Iris pigment epithelial cell (primary cell): ENCODE results near the gene TBPL2.
"Not testable (repeated sequence)": the region's sequence is repeated elsewhere in the genome, so short reads cannot be mapped to it uniquely, and the experiment has no call there.

ENCODE experiments used
- DNase-seq: peaks from one replicate; pipeline ENCODE4 v3.0.0-alpha.2; 2011; ENCODE audit warnings: low read depth

Gene TBPL2

DNA sequence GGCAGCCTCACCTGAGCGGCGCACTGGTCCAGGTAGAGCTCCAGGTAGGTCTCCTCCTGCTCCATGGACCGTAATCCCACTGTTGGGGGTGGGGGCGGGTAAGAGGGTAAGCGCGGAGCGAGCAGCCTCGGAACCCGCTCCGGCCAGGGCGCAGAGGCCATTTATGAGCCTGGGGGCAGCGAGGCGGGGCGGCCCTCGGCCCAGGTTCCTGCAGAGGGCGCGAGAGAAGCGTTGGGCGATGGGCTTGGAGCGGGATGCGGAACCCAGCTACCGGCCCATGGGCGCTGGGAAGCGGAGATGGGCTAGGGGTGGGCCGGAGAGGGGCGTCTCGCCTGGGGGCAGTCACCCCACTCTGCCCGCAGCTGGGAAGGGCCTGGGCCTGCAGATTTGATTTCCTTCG is at the start of gene TBPL2:
TBPL2 (minus strand) TSS at position 232 of the 400 bp plus-strand sequence; CDS start at position 65, 167 bp downstream.
- no peak for DNase-seq

DNA sequence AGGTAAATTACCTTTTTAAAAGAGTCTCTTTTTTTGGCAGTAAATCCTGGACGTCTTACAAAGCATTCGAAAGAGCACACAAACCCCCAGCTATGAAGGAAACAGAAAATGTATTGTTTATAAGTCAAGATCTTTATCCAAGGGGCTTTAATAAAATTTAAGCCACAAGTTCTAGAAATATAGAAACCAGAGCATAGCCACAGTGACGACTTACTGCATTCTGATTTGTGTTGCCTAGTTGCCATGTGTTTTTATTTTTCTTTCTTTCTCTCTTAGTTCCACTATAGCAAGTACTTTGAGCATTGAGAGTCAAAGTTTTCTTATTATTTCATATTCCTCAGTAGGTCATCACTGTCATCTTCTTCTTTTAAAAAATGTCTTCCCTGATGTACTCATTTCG is 47.8 kb upstream of the TBPL2 start:
- DNase-seq: no peak

DNA sequence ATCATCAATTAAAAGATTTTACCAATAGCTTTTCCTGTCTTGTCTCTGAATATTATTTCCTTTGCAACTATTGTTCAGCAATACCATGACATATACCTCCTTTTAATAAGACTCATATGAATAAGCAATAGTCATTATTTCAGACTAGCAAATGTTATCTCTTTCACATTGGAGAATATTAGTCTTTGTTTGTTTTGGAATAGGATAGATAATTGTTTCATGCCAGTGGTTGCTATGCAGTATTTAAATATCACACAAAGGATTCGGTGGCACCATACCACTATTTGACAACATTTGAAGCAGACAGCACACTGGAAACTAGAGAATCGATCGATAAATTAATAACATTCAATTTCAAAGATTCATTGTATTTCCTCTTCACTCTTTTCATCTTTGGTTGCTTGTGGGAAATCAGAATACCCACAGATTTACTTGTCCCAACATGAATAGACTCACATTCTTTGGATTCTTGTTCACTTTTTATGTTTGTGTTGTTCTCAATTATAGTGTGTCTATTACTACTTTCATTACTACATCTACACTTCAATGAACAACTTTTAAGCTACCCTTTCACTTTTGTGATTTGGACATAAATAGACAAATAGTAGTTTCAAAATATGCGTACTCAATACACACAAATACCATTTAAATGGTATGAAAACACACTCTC is 42.7 kb upstream of the TBPL2 start:
- DNase-seq: no peak

DNA sequence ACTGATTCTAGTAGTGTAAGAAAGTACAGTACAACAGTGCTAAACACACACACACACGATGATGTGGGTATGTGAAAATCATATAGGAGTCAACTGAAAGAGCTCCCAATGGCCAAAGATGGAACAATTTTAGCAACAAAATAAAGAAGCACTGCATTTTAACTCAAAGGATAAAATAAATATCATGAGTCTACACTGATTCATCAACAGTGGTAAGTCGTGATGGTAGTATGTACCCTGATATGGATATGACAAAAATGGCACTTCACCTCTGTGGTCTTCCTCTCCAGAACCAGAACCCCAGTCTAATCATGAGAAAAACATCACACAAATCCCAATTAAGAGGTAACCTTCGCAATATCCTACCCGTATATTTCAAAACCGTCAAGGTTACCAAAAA is 41.4 kb upstream of the TBPL2 start:
- no peak for DNase-seq

DNA sequence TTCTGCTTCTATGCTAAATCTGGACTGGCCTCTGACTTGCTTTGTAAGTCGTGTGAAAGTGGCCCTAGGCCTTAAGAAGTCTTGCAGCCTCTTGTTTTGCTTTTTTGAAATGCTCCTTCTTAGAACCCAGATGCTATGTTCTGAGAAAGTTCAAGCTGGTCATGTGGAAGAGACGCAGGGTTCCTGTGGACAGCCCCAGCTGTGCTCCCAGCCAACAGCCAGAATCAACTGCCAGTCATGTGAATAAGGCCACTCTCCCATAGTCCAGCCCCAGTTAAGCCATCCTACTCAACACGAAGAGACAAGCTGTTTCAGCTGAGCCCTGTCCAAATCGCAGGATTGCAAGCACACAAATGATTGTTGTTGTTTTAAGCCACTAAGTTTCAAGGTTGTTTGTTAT is 37.3 kb upstream of the TBPL2 start:
- peak; percentile 22 for DNase-seq

DNA sequence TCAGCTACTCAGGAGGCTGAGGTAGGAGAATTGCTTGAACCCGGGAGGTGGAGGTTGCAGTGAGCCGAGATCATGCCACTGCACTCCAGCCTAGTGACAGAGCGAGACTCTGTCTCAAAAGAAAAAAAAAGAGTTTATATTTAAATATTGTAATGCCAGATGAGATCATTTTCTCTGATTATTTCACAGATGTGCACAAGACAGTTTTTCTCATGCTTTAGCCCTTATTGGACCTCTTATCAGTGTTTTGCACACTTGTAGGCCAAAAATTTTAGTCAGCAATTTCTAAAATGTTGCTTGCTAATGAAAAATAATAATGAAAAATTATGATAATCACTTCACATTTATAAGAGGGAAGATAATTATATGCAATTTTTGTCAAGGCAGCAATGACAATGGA is 36.0 kb upstream of the TBPL2 start:
- not testable (repeated sequence) for DNase-seq

DNA sequence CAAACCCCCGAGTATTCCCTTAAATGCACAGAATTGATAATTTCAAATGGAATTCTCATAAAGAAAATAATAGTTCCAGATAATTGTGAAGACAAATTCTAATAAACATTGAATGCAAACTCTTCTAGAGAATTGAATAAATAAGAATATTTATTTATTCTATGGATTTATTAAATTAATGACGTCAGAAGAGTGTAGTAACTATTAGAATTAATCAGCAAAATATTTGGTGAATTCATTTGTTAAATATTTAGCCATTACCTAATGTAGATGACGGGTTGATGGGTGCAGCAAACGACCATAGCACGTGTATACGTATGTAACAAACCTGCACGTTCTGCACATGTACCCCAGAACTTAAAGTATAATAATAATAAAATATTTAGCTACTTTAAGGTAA is 33.4 kb upstream of the TBPL2 start:
- DNase-seq: no peak

DNA sequence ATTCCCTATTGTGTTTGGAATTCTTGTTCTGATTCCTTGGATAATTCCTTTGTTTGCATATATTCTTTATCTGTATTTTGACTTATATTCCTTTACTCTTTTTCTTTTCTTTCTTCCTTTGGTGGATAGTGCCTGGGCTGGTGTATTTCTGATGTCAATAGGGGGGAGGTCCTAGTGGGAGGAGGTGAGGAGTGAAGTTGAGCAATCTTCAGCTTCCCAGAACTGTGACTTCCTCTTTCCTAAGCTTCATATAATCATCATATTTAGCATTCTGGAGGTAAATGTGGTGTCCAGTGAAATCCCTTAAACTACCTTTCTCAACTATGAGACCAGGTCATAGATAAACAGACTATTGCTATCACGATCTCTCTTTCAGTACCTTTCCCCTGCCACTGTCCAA is 29.6 kb upstream of the TBPL2 start:
- no peak for DNase-seq

DNA sequence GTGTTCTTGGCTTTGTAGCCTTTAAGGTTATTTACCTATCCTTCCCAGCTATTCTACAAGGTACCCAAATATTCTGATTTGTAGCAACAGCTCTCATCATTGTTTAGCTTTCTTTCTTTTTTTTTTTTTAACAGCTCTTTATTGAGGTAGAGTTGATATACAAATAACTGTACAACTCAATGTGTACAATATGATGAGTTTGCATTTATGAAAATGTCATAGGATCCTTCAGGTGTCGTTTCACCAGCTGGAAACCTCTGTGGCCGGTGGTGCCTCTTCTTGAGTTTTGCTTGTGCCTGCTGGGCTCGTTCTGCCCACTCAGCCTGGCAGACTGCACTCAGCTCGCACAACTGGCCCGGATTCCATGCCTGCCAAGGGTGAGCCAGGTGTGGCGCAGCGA is 26.9 kb upstream of the TBPL2 start:
- DNase-seq: no peak

DNA sequence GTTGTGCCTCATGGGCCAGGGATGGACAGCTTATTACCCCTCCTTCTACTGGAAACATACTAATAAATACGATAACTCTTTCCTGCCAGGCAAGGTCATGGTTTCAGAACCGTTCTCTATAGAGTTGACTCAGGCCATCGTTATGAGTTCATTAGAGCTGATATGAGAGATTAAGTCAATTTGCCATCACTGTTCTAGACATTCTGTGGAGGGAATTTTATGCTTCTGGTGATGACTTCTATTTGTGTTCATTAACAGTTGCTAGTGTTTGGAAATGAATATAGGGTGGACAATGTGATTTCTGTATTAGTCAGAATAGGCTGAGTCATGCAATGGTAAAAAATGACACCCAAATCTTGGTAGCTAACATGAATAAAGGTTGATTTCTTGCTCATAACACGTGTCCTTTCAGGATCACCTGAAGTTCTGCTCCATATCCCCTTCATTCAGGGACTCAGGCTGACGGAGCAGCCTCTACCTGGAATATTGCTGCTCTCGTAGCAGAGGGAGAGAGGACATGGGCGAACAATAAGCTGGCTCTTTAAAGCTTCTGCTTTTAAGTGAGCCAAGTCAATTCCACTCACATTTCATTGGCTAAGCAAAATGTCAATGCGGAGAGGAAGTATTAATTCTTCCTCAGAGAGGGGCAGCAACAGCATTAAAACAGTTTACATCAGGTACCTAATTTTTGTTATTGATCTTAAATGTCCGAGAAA is 18.5 kb upstream of the TBPL2 start:
- peak; percentile 60 for DNase-seq

DNA sequence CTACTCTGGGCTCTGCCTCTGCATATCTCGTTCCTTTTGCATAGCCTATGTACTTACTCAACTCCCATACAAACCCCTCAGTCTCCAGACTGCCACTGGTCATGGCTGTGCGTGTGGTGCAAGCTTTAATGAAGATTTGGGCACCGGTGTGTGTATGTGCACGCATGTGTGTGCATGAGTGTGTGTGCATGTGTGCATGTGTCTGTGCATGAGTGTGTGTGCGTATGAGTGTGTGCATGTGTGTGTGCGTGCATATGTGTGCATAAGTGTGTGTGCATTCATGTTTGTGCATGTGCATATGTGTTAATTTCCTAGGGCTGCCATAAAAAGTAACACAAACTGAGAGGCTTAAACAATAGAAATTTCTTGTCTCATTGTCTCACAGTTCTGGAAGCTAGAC is 17.1 kb upstream of the TBPL2 start:
- no peak for DNase-seq

DNA sequence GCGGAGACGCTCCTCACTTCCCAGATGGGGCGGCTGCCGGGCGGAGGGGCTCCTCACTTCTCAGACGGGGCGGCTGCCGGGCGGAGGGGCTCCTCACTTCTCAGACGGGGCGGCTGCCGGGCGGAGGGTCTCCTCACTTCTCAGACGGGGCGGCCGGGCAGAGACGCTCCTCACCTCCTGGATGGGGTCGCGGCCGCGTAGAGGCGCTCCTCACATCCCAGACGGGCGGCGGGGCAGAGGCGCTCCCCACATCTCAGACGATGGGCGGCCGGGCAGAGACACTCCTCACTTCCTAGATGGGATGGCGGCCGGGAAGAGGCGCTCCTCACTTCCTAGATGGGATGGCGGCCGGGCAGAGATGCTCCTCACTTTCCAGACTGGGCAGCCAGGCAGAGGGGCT is 16.0 kb upstream of the TBPL2 start:
- not testable (repeated sequence) for DNase-seq

DNA sequence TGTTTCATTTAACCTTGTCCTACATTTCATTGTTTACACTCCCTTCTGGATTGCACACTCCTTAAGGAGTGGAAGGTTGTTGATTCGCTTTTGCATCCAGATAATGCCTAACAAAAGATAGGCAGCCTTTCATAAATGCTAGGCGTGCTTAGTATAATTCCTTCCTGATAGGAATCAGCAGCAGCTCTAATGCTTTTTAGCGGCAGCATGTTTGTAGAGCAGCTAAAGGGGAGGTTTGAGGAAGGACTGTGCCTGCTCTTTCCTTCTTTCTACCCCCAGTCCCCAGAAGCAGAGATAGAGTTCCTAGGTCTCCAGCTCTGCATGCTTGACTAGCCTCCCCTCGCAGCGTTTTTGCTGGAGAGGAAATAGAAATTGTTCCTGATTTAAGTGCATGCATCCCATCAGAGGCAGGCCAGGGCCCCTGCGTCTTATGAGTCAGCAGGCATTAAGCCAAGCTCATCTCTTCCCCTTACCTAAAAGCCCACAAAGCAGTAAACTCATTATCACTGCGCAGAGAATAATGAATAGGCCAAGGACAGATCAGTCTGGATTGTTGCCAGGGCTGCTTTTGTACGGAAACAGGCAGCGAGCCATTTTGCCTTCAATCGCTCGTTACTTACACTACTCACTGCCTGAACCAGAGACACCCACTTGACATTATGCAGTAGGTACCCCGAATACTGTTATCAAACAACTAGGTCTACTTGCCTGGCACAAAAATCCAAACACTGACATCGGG is 14.0 kb upstream of the TBPL2 start:
- peak; percentile 85 for DNase-seq

DNA sequence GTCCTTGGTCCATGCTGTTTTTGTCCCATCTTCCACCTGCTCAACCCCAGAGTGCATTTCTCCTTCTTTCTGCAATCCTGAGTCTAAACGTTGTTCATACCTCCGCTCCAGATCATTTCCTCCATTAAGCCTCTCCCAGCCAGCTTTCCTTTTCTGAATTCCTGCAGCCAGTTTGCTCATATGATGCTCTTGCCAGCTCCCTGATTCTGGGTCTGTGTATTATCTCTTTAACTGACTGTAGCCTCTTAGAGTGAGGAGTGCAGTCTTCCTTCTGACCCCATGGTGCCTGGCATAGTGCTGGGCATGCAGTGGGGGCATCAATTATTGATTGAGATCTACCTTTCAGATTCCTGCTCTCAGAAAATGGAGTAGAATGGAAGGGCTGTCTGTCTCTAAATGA is 11.5 kb upstream of the TBPL2 start:
- no peak for DNase-seq

DNA sequence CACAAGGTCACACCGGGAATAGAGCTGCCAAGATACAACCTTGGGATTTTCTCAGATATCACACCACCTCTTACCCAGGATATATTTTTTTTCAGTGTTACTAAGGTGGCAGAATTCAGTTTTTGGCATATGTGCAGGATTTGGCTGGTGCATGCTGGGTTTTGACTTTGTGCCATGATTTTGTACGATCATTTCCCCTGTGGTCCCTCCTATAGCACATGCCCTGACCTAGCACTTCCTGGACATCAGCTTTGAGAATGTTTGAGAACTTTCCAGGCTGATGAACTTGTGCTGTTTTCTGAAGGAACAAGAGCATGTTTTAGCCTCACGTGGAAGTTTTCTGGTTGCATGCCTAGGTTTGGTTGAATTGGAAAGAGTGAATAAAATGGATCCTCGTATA is 11.0 kb upstream of the TBPL2 start:
- peak; percentile 42 for DNase-seq

DNA sequence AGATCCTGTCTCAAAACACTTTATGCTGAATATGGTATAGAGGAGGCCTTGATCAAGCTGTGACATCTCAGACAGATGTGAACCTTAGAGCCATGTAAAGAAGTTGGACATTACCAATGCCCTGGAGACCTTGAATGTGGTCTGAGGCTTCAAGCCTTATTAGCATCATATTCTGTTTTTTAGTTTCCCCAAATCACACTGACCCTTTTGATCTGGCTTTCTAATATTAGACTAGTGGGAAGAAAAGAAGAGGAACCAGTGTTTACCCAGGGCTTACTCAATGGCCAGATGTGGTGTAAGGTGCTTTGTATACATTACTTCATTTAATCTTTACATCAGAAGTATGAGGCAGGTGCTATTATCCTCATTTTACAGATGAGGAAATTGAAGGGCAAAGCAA is 10.6 kb upstream of the TBPL2 start:
- DNase-seq: no peak

DNA sequence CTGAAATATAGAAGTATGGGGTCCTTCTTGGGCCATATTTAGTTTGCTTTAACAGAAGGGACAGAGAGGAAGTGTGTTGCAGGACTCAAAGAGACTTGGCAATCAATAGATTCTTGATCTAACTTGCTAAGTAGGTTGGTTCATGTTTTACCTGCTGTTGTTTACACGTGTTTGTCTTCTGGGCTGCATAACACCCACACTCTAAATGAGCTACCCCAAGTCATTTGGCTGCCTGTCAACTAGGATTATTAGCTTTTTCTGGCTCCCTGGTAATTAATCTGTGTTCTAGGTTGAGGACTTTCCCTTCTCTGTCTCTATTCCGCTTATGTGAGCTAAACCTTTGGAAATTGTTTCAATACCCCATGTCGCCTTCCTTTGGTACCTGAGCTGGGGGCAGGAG is 10.1 kb upstream of the TBPL2 start:
- no peak for DNase-seq

DNA sequence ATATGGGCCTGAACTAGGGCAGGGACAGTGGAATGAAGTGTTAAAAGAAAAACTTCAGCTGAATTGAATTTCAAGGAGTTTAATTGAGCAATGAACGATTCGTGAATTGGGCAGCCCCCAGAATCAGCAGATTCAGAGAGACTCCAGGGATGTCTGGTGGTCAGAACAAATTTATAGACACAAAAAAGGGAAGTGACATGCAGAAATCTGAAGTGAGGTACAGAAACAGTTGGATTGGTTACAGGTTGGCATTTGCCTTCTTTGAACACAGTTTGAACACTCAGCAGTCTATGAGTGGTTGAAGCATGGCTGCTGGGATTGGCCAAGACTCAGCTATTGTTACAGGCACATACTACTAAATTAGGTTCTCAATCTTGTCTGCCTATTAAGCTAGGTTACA is 9.7 kb upstream of the TBPL2 start:
- DNase-seq: no peak

DNA sequence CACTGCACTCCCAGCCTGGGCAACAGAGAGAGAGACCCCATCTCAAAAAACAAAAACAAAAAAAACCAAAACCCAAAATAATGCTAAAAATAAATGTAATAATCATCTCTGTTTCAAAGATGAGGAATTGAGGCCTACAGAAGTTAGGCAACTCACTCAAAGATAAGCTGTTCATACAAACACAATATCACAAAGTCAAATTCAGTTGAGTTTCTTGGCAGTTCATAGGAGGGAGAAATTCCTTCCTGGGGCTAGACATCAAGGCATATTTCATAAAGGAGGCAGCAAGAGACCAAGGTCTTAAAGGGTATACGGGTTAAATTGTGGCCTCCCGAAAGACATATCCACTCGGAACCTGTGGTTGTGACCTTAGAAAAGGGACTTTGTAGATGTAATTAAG is 8.7 kb upstream of the TBPL2 start:
- no peak for DNase-seq

DNA sequence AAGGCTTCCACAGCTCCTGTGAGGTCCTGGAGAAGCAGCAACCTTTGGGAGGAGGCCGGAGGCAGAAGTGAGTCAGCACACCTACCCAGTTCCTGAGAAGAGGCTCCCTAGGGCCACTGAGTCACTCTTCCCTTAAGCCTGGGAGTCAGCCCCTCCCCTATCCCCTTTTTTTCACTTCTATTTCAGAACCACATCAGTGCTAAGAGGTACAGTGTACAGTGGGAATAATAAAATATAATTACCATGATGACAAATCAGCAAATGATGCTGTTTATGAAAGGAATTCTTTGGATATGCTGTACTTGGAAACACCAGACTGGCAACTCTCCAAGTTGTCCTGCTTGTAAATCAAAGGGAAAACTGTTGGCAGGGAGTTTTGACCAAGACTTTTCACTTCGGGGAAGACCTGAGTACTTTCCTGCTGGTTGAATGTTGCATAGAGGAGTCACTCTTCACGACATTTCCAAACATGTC is 7.8 kb upstream of the TBPL2 start:
- DNase-seq: peak; percentile 90

DNA sequence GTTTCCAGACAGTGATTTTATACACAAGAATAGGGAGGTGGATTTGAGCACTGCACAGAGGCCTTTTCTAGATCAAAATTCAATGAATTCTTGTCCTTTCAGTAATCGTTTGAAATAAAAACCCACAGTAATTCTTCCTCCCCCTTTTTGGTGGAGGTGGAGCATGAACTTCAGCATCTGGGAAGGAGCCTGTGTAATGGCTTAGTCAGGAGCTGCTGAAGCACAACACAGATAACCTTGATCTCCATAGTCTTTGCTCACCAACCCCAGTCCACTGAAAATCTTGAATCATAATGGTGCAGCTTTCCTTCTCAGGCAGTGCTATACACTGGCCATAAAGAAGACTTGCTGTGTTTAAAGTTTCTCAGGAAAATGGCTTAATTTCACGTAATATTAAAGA is 6.4 kb upstream of the TBPL2 start:
- DNase-seq: peak; percentile 91

DNA sequence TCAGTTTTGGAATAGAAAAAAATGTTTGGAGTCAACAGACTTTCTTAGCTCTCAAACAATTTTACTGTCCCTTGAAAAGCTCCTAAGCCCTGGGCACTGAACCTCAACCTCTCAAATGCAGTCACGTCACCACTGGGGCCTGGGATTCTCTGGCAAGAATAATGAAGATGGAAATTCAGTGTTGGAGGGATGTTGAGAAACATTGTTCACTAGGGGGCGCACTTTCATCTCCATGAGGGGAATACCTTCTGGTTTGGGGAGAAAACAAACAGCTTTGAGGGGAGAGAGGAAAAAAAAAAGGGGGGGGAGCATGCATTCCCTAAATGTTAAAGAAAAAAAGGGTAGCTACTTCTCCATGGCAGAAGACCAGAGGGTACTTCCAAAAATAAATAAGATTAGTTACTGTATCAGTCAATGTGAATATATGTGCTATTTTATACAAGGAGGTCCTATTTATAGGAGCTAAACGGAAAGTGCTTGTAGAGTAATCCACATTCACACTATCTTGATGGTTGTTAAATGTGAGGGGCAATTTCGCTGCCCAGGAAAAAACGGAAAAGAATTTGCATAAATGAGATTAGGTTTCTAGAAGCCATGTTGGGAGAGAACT is 5.8 kb upstream of the TBPL2 start:
- peak; percentile 77 for DNase-seq

DNA sequence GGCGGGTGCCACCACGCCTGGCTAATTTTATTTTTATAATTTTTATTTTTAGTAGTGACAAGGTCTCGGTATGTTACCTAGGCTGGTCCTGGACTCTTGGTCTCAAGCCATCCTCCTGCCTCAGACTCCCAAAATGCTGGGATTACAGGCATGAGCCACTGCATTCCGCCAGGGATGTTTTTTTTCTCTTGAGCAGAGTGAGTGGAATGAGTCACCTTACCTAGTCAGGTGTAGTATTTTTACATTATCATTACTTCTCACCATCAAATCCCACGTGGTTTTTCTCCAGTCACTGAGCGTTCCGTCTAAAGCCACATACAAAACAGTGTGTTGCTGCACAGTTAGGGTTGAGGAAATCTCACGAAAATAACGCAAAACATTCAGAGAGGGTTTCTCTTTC is 870 bp upstream of the TBPL2 start:
- DNase-seq: no peak
